BE2C (cell line): ENCODE results near the gene IRF7.
"Not testable (repeated sequence)": the region's sequence is repeated elsewhere in the genome, so short reads cannot be mapped to it uniquely, and the experiment has no call there.

Source experiments
- DNase-seq: peaks from one replicate; pipeline ENCODE4 v3.0.0-alpha.2; 2020
- H3K27me3 ChIP-seq: fragments of 250-450 bp; sonication (Bioruptor Pico); 2 replicates; pipeline ENCODE4 v1.5.1; 2020; ENCODE audit warnings: mild to moderate bottlenecking
- H3K36me3 ChIP-seq: fragments of 250-450 bp; sonication (Bioruptor Pico); 2 replicates; pipeline ENCODE4 v1.5.1; 2020; ENCODE audit warnings: mild to moderate bottlenecking
- H3K4me1 ChIP-seq: fragments of 250-450 bp; sonication (Bioruptor Pico); 2 replicates; pipeline ENCODE4 v1.5.1; 2020
- H3K4me3 ChIP-seq: 2 replicates; pipeline ENCODE4 v1.5.1; 2011; ENCODE audit warnings: low read depth, low read length
- H3K9me3 ChIP-seq: fragments of 250-450 bp; sonication (Bioruptor Pico); 2 replicates; pipeline ENCODE4 v1.5.1; 2020
- CTCF ChIP-seq: IDR thresholded peaks from 2 replicates; pipeline ENCODE4 v1.5.1; 2012; ENCODE audit warnings: mild to moderate bottlenecking, low read depth, low read length

Gene IRF7

DNA sequence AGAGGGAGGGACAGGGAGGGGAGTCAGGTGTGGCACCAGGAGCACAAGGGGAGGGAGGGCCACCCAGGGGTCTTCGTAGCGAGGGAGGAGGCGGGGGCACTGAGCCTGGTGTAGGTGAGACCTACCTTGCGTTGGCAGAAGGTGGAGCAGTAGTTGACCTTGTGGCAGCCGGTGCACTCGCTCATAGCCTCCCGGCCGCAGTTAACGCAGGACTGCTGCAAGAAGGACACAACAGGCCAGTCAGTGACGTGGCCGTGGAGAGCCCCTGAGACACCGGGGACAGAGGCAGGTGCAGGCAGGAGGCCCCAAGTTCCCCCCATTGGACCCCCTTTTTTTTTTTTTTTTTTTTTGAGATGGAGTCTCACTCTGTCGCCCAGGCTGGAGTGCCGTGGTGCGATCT lies 38.1 kb upstream of the IRF7 start:
- no peak for DNase-seq
- Histone ChIP-seq H3K36me3 (no peaks in the 10 kb centered on the region), H3K4me1 (no peaks in the 10 kb centered on the region), H3K9me3 (no peaks in the 10 kb centered on the region), H3K4me3 (no peak overlapping the region), H3K27me3 (no peaks in the 10 kb centered on the region)
- TF ChIP-seq CTCF = no peak

DNA sequence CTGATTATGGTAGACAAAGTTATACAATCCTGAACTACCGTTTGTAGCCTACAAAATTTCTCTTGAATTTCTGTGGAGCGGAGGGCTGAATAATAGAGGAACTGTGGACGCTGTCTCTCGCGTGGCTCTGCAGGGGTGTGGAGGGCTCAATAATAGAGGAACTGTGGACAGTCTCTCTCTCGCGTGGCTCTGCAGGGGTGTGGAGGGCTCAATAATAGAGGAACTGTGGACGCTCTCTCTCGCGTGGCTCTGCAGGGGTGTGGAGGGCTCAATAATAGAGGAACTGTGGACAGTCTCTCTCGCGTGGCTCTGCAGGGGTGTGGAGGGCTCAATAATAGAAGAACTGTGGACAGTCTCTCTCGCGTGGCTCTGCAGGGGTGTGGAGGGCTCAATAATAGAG lies 37.4 kb upstream of the IRF7 start:
- DNase-seq, H3K9me3 ChIP-seq, H3K4me1 ChIP-seq, H3K36me3 ChIP-seq, H3K4me3 ChIP-seq, H3K27me3 ChIP-seq: not testable (repeated sequence)

GRCh38 chr11:650482-650881 lies 34.7 kb upstream of the IRF7 start:
- H3K36me3 ChIP-seq = no peaks in the 10 kb centered on the region
- TF ChIP-seq CTCF = no peak

DNA sequence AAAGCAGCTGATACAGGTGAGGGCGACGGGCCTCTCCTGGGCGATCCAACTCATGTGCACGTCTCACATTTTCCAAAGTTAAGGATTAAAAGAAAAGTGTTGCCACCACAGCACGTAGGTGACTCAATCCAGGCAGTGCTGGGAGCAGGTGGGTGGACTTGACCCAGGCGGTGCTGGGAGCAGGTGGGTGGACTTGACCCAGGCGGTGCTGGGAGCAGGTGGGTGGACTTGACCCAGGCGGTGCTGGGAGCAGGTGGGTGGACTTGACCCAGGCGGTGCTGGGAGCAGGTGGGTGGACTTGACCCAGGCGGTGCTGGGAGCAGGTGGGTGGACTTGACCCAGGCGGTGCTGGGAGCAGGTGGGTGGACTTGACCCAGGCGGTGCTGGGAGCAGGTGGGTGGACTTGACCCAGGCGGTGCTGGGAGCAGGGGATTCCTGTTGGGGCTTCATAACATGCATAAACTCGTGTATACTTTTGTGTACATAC lies 32.0 kb upstream of the IRF7 start:
- H3K4me3 ChIP-seq, H3K4me1 ChIP-seq, H3K36me3 ChIP-seq, DNase-seq, H3K27me3 ChIP-seq, H3K9me3 ChIP-seq: not testable (repeated sequence)

More at GRCh38 chr11:650482-650881, 34.7 kb upstream of the IRF7 start:
- H3K9me3 ChIP-seq = no peaks in the 10 kb centered on the region
- DNase-seq = no peak
- H3K4me1 ChIP-seq = no peaks in the 10 kb centered on the region
- H3K27me3 ChIP-seq = no peaks in the 10 kb centered on the region
- H3K4me3 ChIP-seq = no peak overlapping the region

DNA sequence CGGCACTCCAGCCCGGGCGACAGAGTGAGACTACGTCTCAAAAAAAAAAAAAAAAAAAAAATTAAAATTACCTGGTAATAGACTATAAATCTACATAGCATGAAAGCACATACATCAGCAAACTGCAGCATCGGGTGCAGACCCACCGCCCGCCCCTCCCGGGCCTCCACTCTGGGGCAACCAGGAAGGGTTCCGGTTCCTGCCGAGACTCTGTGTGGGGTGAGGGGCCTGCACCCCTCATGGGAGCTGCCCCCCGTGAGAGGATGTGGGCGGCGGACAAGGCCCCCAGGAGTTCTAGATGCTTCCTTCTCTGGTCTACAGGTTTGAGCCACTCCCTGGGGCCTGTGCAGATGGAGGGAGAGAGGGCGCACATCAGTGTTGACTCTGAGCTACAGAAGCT lies 30.5 kb upstream of the IRF7 start:
- Histone ChIP-seq H3K9me3 (no peaks in the 10 kb centered on the region), H3K27me3 (no peaks in the 10 kb centered on the region), H3K4me3 (no peak overlapping the region), H3K36me3 (no peaks in the 10 kb centered on the region), H3K4me1 (no peaks in the 10 kb centered on the region)
- no peak for TF ChIP-seq CTCF
- DNase-seq = no peak

GRCh38 chr11:645536-645935 lies 29.8 kb upstream of the IRF7 start:
- no peak for TF ChIP-seq CTCF

DNA sequence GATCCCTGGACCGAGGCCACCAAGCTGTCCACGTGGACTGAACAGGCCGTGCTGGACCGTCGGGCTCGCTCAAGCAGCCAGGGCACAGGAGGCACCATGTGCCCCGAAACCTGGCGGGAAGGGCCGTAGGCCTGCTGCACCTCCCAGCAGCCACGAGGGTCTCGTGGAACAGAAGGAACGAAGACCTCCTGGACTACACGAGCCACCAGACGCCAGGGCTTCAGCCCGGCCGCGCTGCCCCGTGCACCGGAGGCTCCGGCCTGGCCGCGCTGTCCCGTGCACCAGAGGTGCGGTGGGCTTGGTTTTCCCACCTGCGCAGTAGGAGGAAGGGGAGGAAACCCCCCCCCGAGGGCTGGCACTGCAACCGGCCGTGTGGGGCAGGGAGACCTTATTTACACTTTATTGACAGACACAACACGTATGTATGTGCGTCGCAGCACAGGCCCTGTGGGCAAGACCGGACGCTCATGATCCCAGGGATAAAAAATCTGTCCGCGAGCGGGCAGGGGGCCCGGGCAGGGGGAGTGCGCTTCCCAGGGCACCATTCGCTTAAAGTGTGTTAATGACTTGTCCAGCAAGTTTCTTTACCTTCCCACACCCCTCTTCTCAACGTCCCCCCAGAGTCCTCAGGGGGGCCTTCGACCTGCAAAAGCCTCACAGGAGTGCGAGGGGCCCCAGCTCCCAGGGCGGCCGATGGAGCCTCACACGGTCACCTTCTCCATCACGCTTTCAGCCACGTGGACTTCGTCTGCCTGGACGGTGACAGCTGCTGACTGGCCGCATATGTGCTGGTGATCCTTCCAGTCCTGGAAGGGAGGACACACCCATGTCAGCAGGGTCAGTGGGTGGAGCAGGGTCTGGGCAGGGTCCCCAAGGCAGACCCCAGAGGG lies 28.3 kb upstream of the IRF7 start:
- TF ChIP-seq CTCF = no peak
- H3K9me3 ChIP-seq = no peaks in the 10 kb centered on the region
- H3K27me3 ChIP-seq = no peaks in the 10 kb centered on the region
- no peak overlapping the region for H3K4me3 ChIP-seq
- no peak for DNase-seq
- H3K36me3 ChIP-seq = no peaks in the 10 kb centered on the region
- H3K4me1 ChIP-seq = no peaks in the 10 kb centered on the region

More at GRCh38 chr11:645536-645935, 29.8 kb upstream of the IRF7 start:
- Histone ChIP-seq H3K4me1 (no peaks in the 10 kb centered on the region), H3K36me3 (no peaks in the 10 kb centered on the region), H3K4me3 (no peak overlapping the region), H3K27me3 (no peaks in the 10 kb centered on the region), H3K9me3 (no peaks in the 10 kb centered on the region)
- DNase-seq = no peak
